C4-2B (cell line): ENCODE data around the gene NCKAP5.

ENCODE experiments used
- H3K27ac ChIP-seq: fragments of 450-650 bp; 2 replicates; pipeline ENCODE4 v1.5.1; 2017
- CTCF ChIP-seq: fragments of 450-650 bp; conservative IDR thresholded peaks from 2 replicates; pipeline ENCODE4 v1.5.1; 2017; ENCODE audit warnings: mild to moderate bottlenecking
- ZFX ChIP-seq: fragments of 450-650 bp; IDR thresholded peaks from 2 replicates; pipeline ENCODE4 v1.6.1; 2017

Gene NCKAP5

GRCh38 chr2:133303150-133303549, 265.1 kb downstream of the NCKAP5 start:
- H3K27ac ChIP-seq, result no peak overlapping the region
- TF ChIP-seq ZFX, result no peak

GRCh38 chr2:133296401-133296800, 271.9 kb downstream of the NCKAP5 start:
- TF ChIP-seq CTCF, result no peak
- no peak overlapping the region for H3K27ac ChIP-seq

GRCh38 chr2:133293544-133294353, 274.5 kb downstream of the NCKAP5 start:
- no peak overlapping the region for H3K27ac ChIP-seq
- TF ChIP-seq CTCF, result no peak
- no peak for TF ChIP-seq ZFX

GRCh38 chr2:133292259-133292658, 276.0 kb downstream of the NCKAP5 start:
- TF ChIP-seq ZFX (no peak), CTCF (no peak)
- no peak overlapping the region for H3K27ac ChIP-seq

GRCh38 chr2:133287709-133288108, 280.6 kb downstream of the NCKAP5 start:
- TF ChIP-seq ZFX, result no peak
- TF ChIP-seq CTCF, result no peak
- no peak overlapping the region for H3K27ac ChIP-seq

GRCh38 chr2:133286326-133286922, 281.8 kb downstream of the NCKAP5 start:
- H3K27ac ChIP-seq, result no peak overlapping the region
- TF ChIP-seq CTCF, result no peak
- no peak for TF ChIP-seq ZFX

- no peak overlapping the region for H3K27ac ChIP-seq
- TF ChIP-seq ZFX (no peak), CTCF (no peak)
Measured at GRCh38 chr2:133273031-133273430, 295.2 kb downstream of the NCKAP5 start.
